Progenitor cell of endocrine pancreas (in vitro differentiated cells): ENCODE data around the gene SYT14. TPM values are rescaled to one million over a fixed set of nuclear protein-coding genes. Genes with fewer than 3 reads are reported as not detected.
"Not testable (repeated sequence)": the region's sequence is repeated elsewhere in the genome, so short reads cannot be mapped to it uniquely, and the experiment has no call there.

Source experiments
- DNase-seq: peaks from one replicate; pipeline ENCODE4 v3.0.0; 2021; ENCODE audit warnings: low spot score; ENCODE audit not compliant: unreplicated experiment
- H3K27ac Mint-ChIP-seq: 2 replicates; pipeline ENCODE4 v1.8.0; 2021; ENCODE audit warnings: mild to moderate bottlenecking, moderate library complexity, mixed read lengths
- H3K27me3 Mint-ChIP-seq: 2 replicates; pipeline ENCODE4 v1.8.0; 2021; ENCODE audit warnings: mixed read lengths
- H3K36me3 Mint-ChIP-seq: 2 replicates; pipeline ENCODE4 v1.8.0; 2022; ENCODE audit warnings: mixed read lengths; ENCODE audit not compliant: insufficient read depth
- H3K4me1 Mint-ChIP-seq: 2 replicates; pipeline ENCODE4 v1.8.0; 2021; ENCODE audit warnings: low read depth, mixed read lengths
- H3K4me3 Mint-ChIP-seq: 2 replicates; pipeline ENCODE4 v1.8.0; 2021; ENCODE audit warnings: low read depth, mild to moderate bottlenecking, moderate library complexity, mixed read lengths
- H3K9me3 Mint-ChIP-seq: 2 replicates; pipeline ENCODE4 v1.8.0; 2021; ENCODE audit warnings: low read depth, mixed read lengths
- CTCF ChIP-seq: fragments of 200-600 bp; sonication (generic); IDR thresholded peaks from one replicate; pipeline ENCODE4 v1.5.0; 2021; ENCODE audit warnings: antibody characterized with exemption, mild to moderate bottlenecking; ENCODE audit not compliant: unreplicated experiment
- total RNA-seq: library from RNA; stranded (reverse); gene quantifications from 2 replicates; pipeline ENCODE4 v1.2.1, GENCODE V29; 2021

The SYT14 gene
- total RNA-seq, 1 donor from 2014 or later, result 3.7 TPM

GRCh38 chr1:210098356-210098755 is 160.3 kb downstream of the SYT14 start:
- Mint-ChIP-seq H3K4me3 (no peak overlapping the region), H3K4me1 (peaks cover 3% of the 10 kb centered on the region), H3K27me3 (no peaks in the 10 kb centered on the region), H3K27ac (no peak overlapping the region), H3K9me3 (no peaks in the 10 kb centered on the region), H3K36me3 (no peaks in the 10 kb centered on the region)
- no peak for TF ChIP-seq CTCF
- no peak for DNase-seq

GRCh38 chr1:210099921-210100320 is 161.9 kb downstream of the SYT14 start:
- H3K4me1 Mint-ChIP-seq, result peaks cover 10% of the 10 kb centered on the region
- H3K27ac Mint-ChIP-seq, result no peak overlapping the region
- TF ChIP-seq CTCF, result no peak
- no peak overlapping the region for H3K4me3 Mint-ChIP-seq
- DNase-seq, result no peak
- H3K27me3 Mint-ChIP-seq, result no peaks in the 10 kb centered on the region
- no peaks in the 10 kb centered on the region for H3K36me3 Mint-ChIP-seq
- no peaks in the 10 kb centered on the region for H3K9me3 Mint-ChIP-seq

GRCh38 chr1:210104103-210104502 is 166.1 kb downstream of the SYT14 start:
- no peaks in the 10 kb centered on the region for H3K36me3 Mint-ChIP-seq
- H3K4me3 Mint-ChIP-seq, result no peak overlapping the region
- no peaks in the 10 kb centered on the region for H3K27me3 Mint-ChIP-seq
- peaks cover 7% of the 10 kb centered on the region for H3K4me1 Mint-ChIP-seq
- no peak for DNase-seq
- peaks cover 3% of the 10 kb centered on the region for H3K9me3 Mint-ChIP-seq
- H3K27ac Mint-ChIP-seq, result peak overlapping the region; percentile 19
- TF ChIP-seq CTCF, result no peak

- H3K4me3 Mint-ChIP-seq, H3K9me3 Mint-ChIP-seq, H3K36me3 Mint-ChIP-seq: not testable (repeated sequence)
These were observed 174.9 kb downstream of the SYT14 start for GRCh38 chr1:210112906-210113305.

GRCh38 chr1:210117198-210117597 is 179.2 kb downstream of the SYT14 start:
- DNase-seq, result no peak
- no peak overlapping the region for H3K27ac Mint-ChIP-seq
- H3K4me3 Mint-ChIP-seq, result no peak overlapping the region
- no peaks in the 10 kb centered on the region for H3K4me1 Mint-ChIP-seq
- TF ChIP-seq CTCF, result no peak
- no peaks in the 10 kb centered on the region for H3K9me3 Mint-ChIP-seq
- H3K36me3 Mint-ChIP-seq, result no peaks in the 10 kb centered on the region
- no peaks in the 10 kb centered on the region for H3K27me3 Mint-ChIP-seq

More at GRCh38 chr1:210112906-210113305, 174.9 kb downstream of the SYT14 start:
- DNase-seq, H3K27me3 Mint-ChIP-seq, H3K4me1 Mint-ChIP-seq, H3K27ac Mint-ChIP-seq: not testable (repeated sequence)

GRCh38 chr1:210117681-210118170 is 179.7 kb downstream of the SYT14 start:
- Mint-ChIP-seq H3K27me3 (no peaks in the 10 kb centered on the region), H3K9me3 (no peaks in the 10 kb centered on the region), H3K27ac (no peak overlapping the region), H3K36me3 (no peaks in the 10 kb centered on the region), H3K4me1 (no peaks in the 10 kb centered on the region), H3K4me3 (no peak overlapping the region)
- no peak for TF ChIP-seq CTCF
- no peak for DNase-seq
